Liver (tissue), 3 donors: ENCODE measurements around the gene GLP1R.

Experiments
- ATF3 ChIP-seq: IDR thresholded peaks from 2 replicates; pipeline ENCODE4 v1.6.1; 2016; ENCODE audit warnings: antibody characterized with exemption
- EGR1 ChIP-seq, 2 donors: IDR thresholded peaks; 2 replicates each; pipeline ENCODE4 v1.6.1; 2016 to 2018; ENCODE audit warnings: antibody characterized with exemption in 2 of 2, low read depth in 2 of 2
- FOXA1 ChIP-seq: IDR thresholded peaks from 2 replicates; pipeline ENCODE4 v1.6.1; 2016; ENCODE audit warnings: antibody characterized with exemption
- GABPA ChIP-seq, 2 donors: IDR thresholded peaks in 1 of 2; conservative IDR thresholded peaks in 1 of 2; 2 replicates each; pipeline ENCODE4 v1.6.1; 2016; ENCODE audit warnings: antibody characterized with exemption in 2 of 2, mild to moderate bottlenecking in 1 of 2, moderate library complexity in 1 of 2
- JUND ChIP-seq, 2 donors: IDR thresholded peaks; 2 replicates each; pipeline ENCODE4 v1.6.1; 2016; ENCODE audit warnings: antibody characterized with exemption in 2 of 2
- MAX ChIP-seq: IDR thresholded peaks from 2 replicates; pipeline ENCODE4 v1.6.1; 2016; ENCODE audit warnings: antibody characterized with exemption
- NR2F2 ChIP-seq: IDR thresholded peaks from 2 replicates; pipeline ENCODE4 v1.6.1; 2016; ENCODE audit warnings: antibody characterized with exemption
- RAD21 ChIP-seq, 2 donors: IDR thresholded peaks; 2 replicates each; pipeline ENCODE4 v1.6.1; 2016; ENCODE audit warnings: antibody characterized with exemption in 2 of 2, mild to moderate bottlenecking in 2 of 2
- RXRA ChIP-seq, 2 donors: IDR thresholded peaks; 2 replicates each; pipeline ENCODE4 v1.6.1; 2017 to 2018; ENCODE audit warnings: antibody characterized with exemption in 2 of 2, mild to moderate bottlenecking in 1 of 2
- SP1 ChIP-seq: IDR thresholded peaks from 2 replicates; pipeline ENCODE4 v1.6.1; 2018; ENCODE audit warnings: antibody characterized with exemption, mild to moderate bottlenecking
- TAF1 ChIP-seq: conservative IDR thresholded peaks from 2 replicates; pipeline ENCODE4 v1.6.1; 2016; ENCODE audit warnings: antibody characterized with exemption, mild to moderate bottlenecking
- YY1 ChIP-seq: IDR thresholded peaks from 2 replicates; pipeline ENCODE4 v1.6.1; 2016; ENCODE audit warnings: antibody characterized with exemption, mild to moderate bottlenecking
- TF ChIP-seq, protein P1 (sequence below): fragments of 150-350 bp; IDR thresholded peaks from 2 replicates; pipeline ENCODE4 v1.5.1; 2017; ENCODE audit warnings: improper control_type of control experiment, low read depth, low read length; ENCODE audit not compliant: missing input control
- TF ChIP-seq, protein P2 (sequence below): IDR thresholded peaks from 2 replicates; pipeline ENCODE4 v1.6.1; 2016; ENCODE audit warnings: antibody characterized with exemption, mild to moderate bottlenecking
- donor health status: healthy.
- donor health status: healthy.

DNA sequence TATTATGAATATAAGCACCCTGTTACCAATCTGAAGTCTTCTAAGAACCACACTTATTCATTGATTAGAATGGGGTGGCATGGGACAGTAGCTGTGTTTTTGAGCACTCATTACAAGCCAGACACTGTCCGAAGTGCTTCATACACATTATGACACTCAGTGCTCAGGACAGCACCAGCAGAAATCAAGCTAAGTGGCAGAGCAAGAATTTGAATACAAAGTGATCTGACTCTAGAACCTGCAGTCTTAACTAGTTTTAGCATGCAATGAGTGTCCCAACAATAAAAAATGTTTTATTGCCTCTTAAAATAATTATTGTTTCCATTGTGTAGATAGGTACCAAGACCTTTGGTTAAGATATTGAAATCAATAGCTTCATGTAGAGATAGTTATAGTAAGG is 39.1 kb upstream of the GLP1R start:
- TF ChIP-seq NR2F2, result no peak
- TF ChIP-seq, protein P1, sequence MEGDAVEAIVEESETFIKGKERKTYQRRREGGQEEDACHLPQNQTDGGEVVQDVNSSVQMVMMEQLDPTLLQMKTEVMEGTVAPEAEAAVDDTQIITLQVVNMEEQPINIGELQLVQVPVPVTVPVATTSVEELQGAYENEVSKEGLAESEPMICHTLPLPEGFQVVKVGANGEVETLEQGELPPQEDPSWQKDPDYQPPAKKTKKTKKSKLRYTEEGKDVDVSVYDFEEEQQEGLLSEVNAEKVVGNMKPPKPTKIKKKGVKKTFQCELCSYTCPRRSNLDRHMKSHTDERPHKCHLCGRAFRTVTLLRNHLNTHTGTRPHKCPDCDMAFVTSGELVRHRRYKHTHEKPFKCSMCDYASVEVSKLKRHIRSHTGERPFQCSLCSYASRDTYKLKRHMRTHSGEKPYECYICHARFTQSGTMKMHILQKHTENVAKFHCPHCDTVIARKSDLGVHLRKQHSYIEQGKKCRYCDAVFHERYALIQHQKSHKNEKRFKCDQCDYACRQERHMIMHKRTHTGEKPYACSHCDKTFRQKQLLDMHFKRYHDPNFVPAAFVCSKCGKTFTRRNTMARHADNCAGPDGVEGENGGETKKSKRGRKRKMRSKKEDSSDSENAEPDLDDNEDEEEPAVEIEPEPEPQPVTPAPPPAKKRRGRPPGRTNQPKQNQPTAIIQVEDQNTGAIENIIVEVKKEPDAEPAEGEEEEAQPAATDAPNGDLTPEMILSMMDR, result no peak
- TF ChIP-seq RXRA (IDR thresholded peaks at IDR 0.05), result no peak
- TF ChIP-seq RAD21 (IDR thresholded peaks at IDR 0.05), result no peak
- no peak for TF ChIP-seq FOXA1
- TF ChIP-seq TAF1, result no peak
- TF ChIP-seq, protein P2, sequence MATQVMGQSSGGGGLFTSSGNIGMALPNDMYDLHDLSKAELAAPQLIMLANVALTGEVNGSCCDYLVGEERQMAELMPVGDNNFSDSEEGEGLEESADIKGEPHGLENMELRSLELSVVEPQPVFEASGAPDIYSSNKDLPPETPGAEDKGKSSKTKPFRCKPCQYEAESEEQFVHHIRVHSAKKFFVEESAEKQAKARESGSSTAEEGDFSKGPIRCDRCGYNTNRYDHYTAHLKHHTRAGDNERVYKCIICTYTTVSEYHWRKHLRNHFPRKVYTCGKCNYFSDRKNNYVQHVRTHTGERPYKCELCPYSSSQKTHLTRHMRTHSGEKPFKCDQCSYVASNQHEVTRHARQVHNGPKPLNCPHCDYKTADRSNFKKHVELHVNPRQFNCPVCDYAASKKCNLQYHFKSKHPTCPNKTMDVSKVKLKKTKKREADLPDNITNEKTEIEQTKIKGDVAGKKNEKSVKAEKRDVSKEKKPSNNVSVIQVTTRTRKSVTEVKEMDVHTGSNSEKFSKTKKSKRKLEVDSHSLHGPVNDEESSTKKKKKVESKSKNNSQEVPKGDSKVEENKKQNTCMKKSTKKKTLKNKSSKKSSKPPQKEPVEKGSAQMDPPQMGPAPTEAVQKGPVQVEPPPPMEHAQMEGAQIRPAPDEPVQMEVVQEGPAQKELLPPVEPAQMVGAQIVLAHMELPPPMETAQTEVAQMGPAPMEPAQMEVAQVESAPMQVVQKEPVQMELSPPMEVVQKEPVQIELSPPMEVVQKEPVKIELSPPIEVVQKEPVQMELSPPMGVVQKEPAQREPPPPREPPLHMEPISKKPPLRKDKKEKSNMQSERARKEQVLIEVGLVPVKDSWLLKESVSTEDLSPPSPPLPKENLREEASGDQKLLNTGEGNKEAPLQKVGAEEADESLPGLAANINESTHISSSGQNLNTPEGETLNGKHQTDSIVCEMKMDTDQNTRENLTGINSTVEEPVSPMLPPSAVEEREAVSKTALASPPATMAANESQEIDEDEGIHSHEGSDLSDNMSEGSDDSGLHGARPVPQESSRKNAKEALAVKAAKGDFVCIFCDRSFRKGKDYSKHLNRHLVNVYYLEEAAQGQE, result no peak
- no peak for TF ChIP-seq SP1
- no peak for TF ChIP-seq MAX
- no peak for TF ChIP-seq JUND (IDR thresholded peaks at IDR 0.05)
- TF ChIP-seq ATF3, result no peak
- no peak for TF ChIP-seq YY1
- TF ChIP-seq EGR1 (IDR thresholded peaks at IDR 0.05; ENCODE audit: low read depth in 2 of 2), result no peak
- TF ChIP-seq GABPA (IDR thresholded peaks at IDR 0.05 in 1 of 2, conservative IDR thresholded peaks at IDR 0.05 in 1 of 2), result no peak
